Measurements from ENCODE around the gene NDUFAF7. TPM values are rescaled to one million over a fixed set of nuclear protein-coding genes. Genes with fewer than 3 reads are reported as not detected.
"Not testable (repeated sequence)": the region's sequence is repeated elsewhere in the genome, so short reads cannot be mapped to it uniquely, and the experiment has no call there.

Gene NDUFAF7
- total RNA-seq, 1 donor from 2014 or later = 14.6 TPM

GRCh38 chr2:37276291-37276690 is 44.8 kb downstream of the NDUFAF7 start:
- DNase-seq (ENCODE audit: low spot score) = no peak

- no peak for DNase-seq (ENCODE audit: low spot score)
Observed at GRCh38 chr2:37281916-37282315, 50.5 kb downstream of the NDUFAF7 start.

- DNase-seq (ENCODE audit: low spot score) = no peak
Observed at GRCh38 chr2:37282746-37283145, 51.3 kb downstream of the NDUFAF7 start.

- no peak for DNase-seq (ENCODE audit: low spot score)
Observed at GRCh38 chr2:37283207-37283606, 51.7 kb downstream of the NDUFAF7 start.

GRCh38 chr2:37284381-37284780 is 52.9 kb downstream of the NDUFAF7 start:
- DNase-seq (ENCODE audit: low spot score) = no peak

- DNase-seq (ENCODE audit: low spot score) = no peak
Observed at GRCh38 chr2:37287966-37288365, 56.5 kb downstream of the NDUFAF7 start.

GRCh38 chr2:37291680-37292079 is 60.2 kb downstream of the NDUFAF7 start:
- no peak for DNase-seq (ENCODE audit: low spot score)

GRCh38 chr2:37294858-37295257 is 63.4 kb downstream of the NDUFAF7 start:
- DNase-seq (ENCODE audit: low spot score) = not testable (repeated sequence)

GRCh38 chr2:37295469-37296073 is 64.1 kb downstream of the NDUFAF7 start:
- no peak for DNase-seq (ENCODE audit: low spot score)

GRCh38 chr2:37297632-37298031 is 66.2 kb downstream of the NDUFAF7 start:
- DNase-seq (ENCODE audit: low spot score) = no peak

Other genes with a start within 250 kb of the NDUFAF7 start
- gene HEATR5B, start 147.3 kb upstream of the NDUFAF7 start, total RNA-seq = 22.4 TPM
- 16.2 TPM for gene GPATCH11, start 147.1 kb upstream of the NDUFAF7 start, total RNA-seq
- 56.2 TPM for gene EIF2AK2, start 74.7 kb upstream of the NDUFAF7 start, total RNA-seq
- gene SULT6B1, start 43.0 kb upstream of the NDUFAF7 start, total RNA-seq = not detected
- gene CEBPZOS, start 35.2 kb upstream of the NDUFAF7 start, total RNA-seq = 40.2 TPM
- 45.6 TPM for gene CEBPZ, start 62 bp upstream of the NDUFAF7 start, total RNA-seq
- gene PRKD3, start 93.2 kb downstream of the NDUFAF7 start, total RNA-seq = 35.1 TPM
- 5.6 TPM for gene QPCT, start 113.0 kb downstream of the NDUFAF7 start, total RNA-seq